ENCODE data around the gene TTF1.
A peak's percentile ranks its signal among the peaks of the same experiment; 100 is the strongest.

TTF1 gene

GRCh38 chr9:132365986-132366385 is 40.7 kb downstream of the TTF1 start:
- no peak for DNase-seq

- no peak for DNase-seq
Measured at GRCh38 chr9:132364068-132364467, 42.6 kb downstream of the TTF1 start.

DNA sequence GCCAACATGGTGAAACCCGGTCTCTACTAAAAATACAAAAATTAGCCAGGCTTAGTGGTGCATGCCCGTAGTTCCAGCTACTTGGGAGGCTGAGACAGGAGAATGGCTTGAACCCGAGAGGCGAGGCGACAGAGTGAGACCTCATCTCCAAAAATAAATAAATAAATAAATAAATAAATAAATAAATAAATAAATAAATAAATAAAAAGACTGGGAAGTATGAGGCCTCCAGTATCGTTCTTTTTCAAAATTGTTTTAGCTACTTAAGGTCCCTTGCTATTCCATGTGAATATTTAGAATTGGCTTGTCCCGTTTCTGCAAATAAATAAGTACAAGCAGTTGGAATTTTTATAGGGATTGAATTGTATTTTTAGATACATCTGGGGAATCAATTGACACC is 48.9 kb downstream of the TTF1 start:
- DNase-seq, result no peak

- no peak for DNase-seq
Measured at GRCh38 chr9:132356324-132356924, 50.2 kb downstream of the TTF1 start.

GRCh38 chr9:132354637-132355355 is 51.8 kb downstream of the TTF1 start, which contains the start of gene SETX:
Gene SETX (minus strand): TSS chr9:132354986. CDS start chr9:132349428, 5,558 bp downstream.
- peak; percentile 91 for DNase-seq

DNA sequence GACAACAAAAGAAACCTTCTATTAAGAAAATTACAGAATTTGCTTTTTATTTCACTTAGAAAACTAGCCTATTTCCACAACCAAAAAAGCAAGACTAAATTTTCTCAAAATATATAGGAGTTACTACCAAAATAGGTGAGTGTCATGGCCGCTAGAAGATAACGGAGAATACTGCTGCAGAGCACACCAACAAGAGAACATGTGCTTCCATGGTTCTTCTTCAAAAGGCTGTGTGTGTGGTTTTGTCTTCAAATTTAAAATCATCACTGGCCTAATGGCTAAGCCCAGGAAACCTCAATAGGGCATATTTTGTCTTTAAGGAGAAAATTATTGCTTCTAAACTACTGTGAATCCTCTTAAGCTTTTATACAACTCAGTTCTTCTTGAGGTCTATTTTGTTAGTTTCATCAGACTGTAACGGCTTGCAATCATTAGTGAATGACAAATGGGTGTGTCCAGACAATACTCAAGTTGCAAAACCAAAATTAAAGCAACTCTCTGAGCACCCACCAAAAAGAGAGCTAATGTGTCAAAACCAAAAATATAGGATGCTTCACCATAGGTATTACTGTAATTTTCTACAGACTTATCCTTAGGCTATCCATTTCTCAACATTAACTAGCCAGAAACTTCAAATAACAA is 55.1 kb downstream of the TTF1 start:
- DNase-seq, result no peak

GRCh38 chr9:132350861-132351315 is 55.8 kb downstream of the TTF1 start:
- DNase-seq, result no peak

GRCh38 chr9:132348676-132349075 is 58.0 kb downstream of the TTF1 start:
- no peak for DNase-seq

DNA sequence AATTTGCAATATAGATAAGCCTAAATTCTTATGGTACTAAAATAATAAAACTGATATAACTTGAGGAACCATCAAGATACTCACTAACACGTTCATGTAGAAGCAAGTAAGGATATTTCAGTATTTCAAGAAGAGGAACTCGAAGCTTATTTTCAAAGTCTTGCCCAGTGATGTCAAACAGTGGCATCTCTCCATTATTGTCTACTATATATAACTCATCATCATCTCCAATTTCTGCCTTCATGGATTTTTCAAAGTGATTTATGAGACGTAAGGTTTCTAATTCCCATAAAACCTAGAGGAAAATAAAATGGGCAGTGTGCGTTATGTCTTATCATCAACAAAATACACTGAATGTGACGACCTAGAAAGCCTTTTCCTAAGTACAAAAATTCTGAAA is 60.5 kb downstream of the TTF1 start:
- no peak for DNase-seq

DNA sequence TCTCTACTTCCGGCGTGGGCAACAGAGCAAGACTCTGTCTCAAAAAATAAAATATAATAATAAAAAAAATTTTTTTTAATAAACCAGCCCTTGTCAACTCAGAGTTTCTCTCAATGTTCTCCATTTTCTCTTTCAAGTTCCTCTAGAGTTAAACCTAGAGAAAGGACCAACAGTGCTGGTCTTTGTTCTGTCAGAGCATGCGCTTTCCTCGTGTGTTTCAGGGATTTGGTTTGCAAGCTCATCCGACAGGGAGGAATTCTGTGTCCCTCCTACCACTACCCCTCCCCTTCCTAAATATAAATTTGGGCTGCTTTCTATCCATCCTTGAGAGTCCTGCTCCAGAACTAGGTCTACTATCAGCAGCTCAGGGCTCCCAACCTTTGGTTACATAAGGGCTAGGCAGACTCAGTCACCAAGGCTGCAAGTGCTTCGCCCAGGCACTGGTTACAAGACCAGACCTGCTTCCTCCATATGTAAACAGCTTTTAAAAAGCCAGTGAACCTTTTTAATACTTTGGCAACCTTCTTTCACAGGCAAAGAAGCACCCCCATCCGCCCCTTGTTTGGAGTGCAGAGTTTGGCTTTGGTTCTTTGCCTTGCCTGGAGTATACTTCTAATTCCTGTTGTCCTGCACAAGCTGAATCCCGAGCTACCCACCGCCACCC is 65.3 kb downstream of the TTF1 start:
- DNase-seq, result no peak

DNA sequence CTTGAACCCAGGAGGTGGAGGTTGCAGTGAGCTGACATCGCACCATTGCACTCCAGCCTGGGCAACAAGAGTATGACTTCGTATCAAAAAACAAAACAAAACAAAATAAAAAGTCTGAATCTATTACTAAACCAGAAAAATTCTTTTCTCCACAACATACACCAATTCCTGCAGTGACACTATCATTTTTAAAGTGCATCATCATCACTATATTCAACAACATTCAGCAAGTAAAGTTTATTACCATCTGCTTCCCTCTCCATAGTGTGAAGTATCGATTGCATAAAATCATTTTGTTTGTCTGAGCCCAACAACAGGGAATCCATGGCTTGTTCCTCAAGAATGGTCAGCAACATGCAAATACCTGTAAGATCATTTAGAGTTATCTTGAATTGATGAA is 72.3 kb downstream of the TTF1 start:
- no peak for DNase-seq

GRCh38 chr9:132333556-132333955 is 73.1 kb downstream of the TTF1 start:
- no peak for DNase-seq

DNA sequence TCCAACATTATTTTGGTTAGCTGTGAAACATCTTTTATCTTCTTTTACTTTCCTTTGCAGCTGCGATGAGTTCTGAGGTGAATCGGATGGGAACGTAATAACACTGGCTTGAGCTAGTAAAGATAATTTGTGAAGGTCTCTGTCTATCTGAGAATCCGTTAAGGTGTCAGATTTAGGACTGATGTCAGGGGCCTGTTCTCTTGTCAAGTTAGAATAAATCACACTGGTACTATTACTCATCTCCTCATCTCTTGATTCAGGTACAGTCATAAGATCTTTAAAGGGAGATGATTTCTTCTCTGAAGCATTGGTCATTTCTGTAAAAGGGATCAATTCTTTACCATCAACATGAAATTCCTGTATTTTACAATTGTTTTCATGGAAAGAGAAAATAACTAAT is 78.1 kb downstream of the TTF1 start:
- no peak for DNase-seq

GRCh38 chr9:132327537-132327936 is 79.1 kb downstream of the TTF1 start:
- no peak for DNase-seq
